HepG2 (cell line): ENCODE data around the gene ARFGEF3. TPM values are rescaled to one million over a fixed set of nuclear protein-coding genes. Genes with fewer than 3 reads are reported as not detected.

ENCODE experiments used
- ATAC-seq: fragments of 200-7000 bp; cut with Tn5 transposase; 3 replicates; pipeline ENCODE4 v1.9.1; 2020; ENCODE audit warnings: mild to moderate bottlenecking, moderate library complexity
- BruUV-seq: library from RNA; stranded (reverse); fragments of 400-500 nt; replicated peaks from 2 replicates; lab custom pipeline; 2021; lab: Mats Ljungman, UMichigan
- CTCF ChIA-PET: fragments of 300-600 bp; formaldehyde crosslinking; extraction: SDS; loops from one replicate; lab custom pipeline; 2021; ENCODE audit warnings: low total read pairs, inconsistent platforms, low intra/inter-chr PET ratio; lab: Yijun Ruan, JAX
- POLR2A ChIA-PET: fragments of 350-600 bp; sonication (Branson Sonifier 250); formaldehyde crosslinking; loops from one replicate; lab custom pipeline; 2020; ENCODE audit warnings: antibody characterized with exemption, inconsistent platforms; lab: Yijun Ruan, JAX
- DNase-seq: peaks from one replicate; pipeline ENCODE4 v3.0.0-alpha.2; 2015; ENCODE audit warnings: low spot score
- FAIRE-seq: peaks from 3 replicates; lab custom pipeline; 2011; peaks lifted over from hg19 to GRCh38; lab: Jason Lieb, UNC
- H2AFZ ChIP-seq: one replicate; pipeline ENCODE4 v1.6.1; 2011; ENCODE audit warnings: low read length, inconsistent platforms
- H3K27ac ChIP-seq: fragments of 300-600 bp; 3 replicates; pipeline ENCODE4 v1.8.0; 2011; ENCODE audit warnings: mixed run types, mild to moderate bottlenecking, mixed read lengths, low read length, inconsistent platforms; ENCODE audit not compliant: insufficient read depth; ENCODE audit errors: extremely low read length
- H3K27me3 ChIP-seq, 2 experiments: fragments of 200-600 bp in 1 of 2; 2 replicates in 1 of 2; 3 replicates in 1 of 2; pipeline versions ENCODE4 v1.6.0 to v1.8.0; 2011; ENCODE audit warnings: low read length in 2 of 2, mild to moderate bottlenecking in 2 of 2, moderate library complexity in 2 of 2, inconsistent platforms in 1 of 2; ENCODE audit not compliant: insufficient read depth in 2 of 2, control insufficient read depth in 1 of 2
- H3K36me3 ChIP-seq, 2 experiments: fragments of 200-600 bp in 1 of 2; replicated peaks in 1 of 2; 2 replicates in 1 of 2; 3 replicates in 1 of 2; pipeline versions ENCODE4 v1.5.1 to v1.8.0; 2011; ENCODE audit warnings: low read length in 2 of 2, inconsistent platforms in 1 of 2; ENCODE audit not compliant: insufficient read depth in 2 of 2, control insufficient read depth in 1 of 2
- H3K4me1 ChIP-seq: 2 replicates; pipeline ENCODE4 v1.5.1; 2012; ENCODE audit warnings: low read length, inconsistent platforms; ENCODE audit not compliant: insufficient read depth
- H3K4me2 ChIP-seq: 2 replicates; pipeline ENCODE4 v1.6.0; 2011; ENCODE audit warnings: low read depth, low read length, inconsistent platforms
- H3K4me3 ChIP-seq, 3 experiments: fragments of 200-600 bp in 1 of 3; sonication (generic), shearing (Covaris generic) in 1 of 3; replicated peaks in 1 of 3; 2 replicates each; pipeline ENCODE4 v1.5.1; 2011 to 2016; ENCODE audit warnings: low read length in 3 of 3, inconsistent platforms in 2 of 3, low read depth in 2 of 3, mild to moderate bottlenecking in 2 of 3, control low read depth in 1 of 3, mixed read lengths in 1 of 3; ENCODE audit not compliant: insufficient read depth in 1 of 3
- H3K79me2 ChIP-seq: one replicate; pipeline ENCODE4 v1.6.1; 2011; ENCODE audit warnings: low read length, inconsistent platforms; ENCODE audit not compliant: insufficient read depth
- H3K9ac ChIP-seq: 2 replicates; pipeline ENCODE4 v1.6.0; 2011; ENCODE audit warnings: mild to moderate bottlenecking, low read depth, low read length, inconsistent platforms; ENCODE audit not compliant: insufficient read depth
- H3K9me3 ChIP-seq: 2 replicates; pipeline ENCODE4 v1.5.1; 2012; ENCODE audit warnings: mild to moderate bottlenecking, low read length
- H4K20me1 ChIP-seq: 2 replicates; pipeline ENCODE4 v1.6.0; 2011; ENCODE audit warnings: inconsistent platforms, mild to moderate bottlenecking, low read length, moderate library complexity; ENCODE audit not compliant: insufficient read depth
- CHD4 ChIP-seq: fragments of 200-600 bp; sonication (generic); IDR thresholded peaks from 2 replicates; pipeline ENCODE4 v1.7.0; 2017; ENCODE audit warnings: mild to moderate bottlenecking, low read length, borderline replicate concordance
- DPF2 ChIP-seq: sonication (generic); formaldehyde crosslinking; IDR thresholded peaks from 2 replicates; pipeline ENCODE4 v1.4.0; 2020; ENCODE audit warnings: mild to moderate bottlenecking, low read depth, missing genetic modification reagents, borderline replicate concordance
- E2F1 ChIP-seq: sonication (generic); formaldehyde crosslinking; IDR thresholded peaks from 2 replicates; pipeline ENCODE4 v1.5.0; 2020; ENCODE audit warnings: missing genetic modification reagents
- HDAC6 ChIP-seq: fragments of 200-600 bp; sonication (generic); IDR thresholded peaks from 2 replicates; pipeline ENCODE4 v1.7.0; 2017; ENCODE audit warnings: mild to moderate bottlenecking, antibody characterized with exemption, low read length, low read depth
- HOXD1 ChIP-seq: sonication (generic); formaldehyde crosslinking; IDR thresholded peaks from 2 replicates; pipeline ENCODE4 v1.5.0; 2020; ENCODE audit warnings: missing genetic modification reagents
- KDM3A ChIP-seq: IDR thresholded peaks from 2 replicates; pipeline ENCODE4 v1.6.1; 2018; ENCODE audit warnings: low read depth, missing compliant biosample characterization
- POLR2AphosphoS5 ChIP-seq: IDR thresholded peaks from 2 replicates; pipeline ENCODE4 v1.6.1; 2012; ENCODE audit warnings: low read depth, low read length
- RARA ChIP-seq: IDR thresholded peaks from 2 replicates; pipeline ENCODE4 v1.6.1; 2016; ENCODE audit warnings: missing genetic modification reagents, missing compliant biosample characterization
- TCF7 ChIP-seq: sonication (generic); IDR thresholded peaks from 2 replicates; pipeline ENCODE4 v1.6.1; 2016; ENCODE audit warnings: antibody characterized with exemption, low read depth
- ZNF207 ChIP-seq: fragments of 450-650 bp; IDR thresholded peaks from 2 replicates; pipeline ENCODE4 v1.6.1; 2016; ENCODE audit warnings: antibody characterized with exemption, borderline replicate concordance
- ZNF280B ChIP-seq: sonication (generic); formaldehyde crosslinking; IDR thresholded peaks from 2 replicates; pipeline ENCODE4 v1.5.0; 2020; ENCODE audit warnings: missing genetic modification reagents, mild to moderate bottlenecking, borderline replicate concordance
- ZNF580 ChIP-seq: IDR thresholded peaks from 2 replicates; pipeline ENCODE4 v1.6.1; 2016; ENCODE audit warnings: low read depth, borderline replicate concordance
- ZNF678 ChIP-seq: sonication (generic); formaldehyde crosslinking; IDR thresholded peaks from 2 replicates; pipeline ENCODE4 v1.4.0; 2020; ENCODE audit warnings: mild to moderate bottlenecking, missing genetic modification reagents
- ZSCAN22 ChIP-seq: sonication (generic); formaldehyde crosslinking; IDR thresholded peaks from 2 replicates; pipeline ENCODE4 v1.4.0; 2020; ENCODE audit warnings: mild to moderate bottlenecking, missing genetic modification reagents
- WGBS: methylation state at CpG from one replicate; pipeline ENCODE4 v1.1.6; 2017; ENCODE audit warnings: low lambda C conversion rate; 5-methylcytosine and 5-hydroxymethylcytosine counted together
- in situ Hi-C: cut with HindIII; loops from 2 replicates; pipeline ENCODE4 v1.10.0; 2017; ENCODE audit warnings: low pct_unique_long_range_greater_than_20kb; ENCODE audit not compliant: extremely low pct_ligation_motif_present
- intact Hi-C: fragments of 100-400 bp; cut with micrococcal nuclease; formaldehyde crosslinking; loops from one replicate; pipeline ENCODE4 v1.10.0; 2022; ENCODE audit not compliant: unreplicated experiment
- polyA plus RNA-seq, 8 experiments: library from polyadenylated mRNA; depleted of rRNA in 3 of 8; stranded (reverse) in 7 of 8; unstranded in 1 of 8; fragments of >200 nt; fragmentation: Illumina TruSeq in 4 of 8; extraction: Trizol in 4 of 8; gene quantifications; 2 replicates each; pipeline versions ENCODE4 v1.2.1 to v1.2.3, GENCODE V29; 2011 to 2016; ENCODE audit warnings: low read depth in 4 of 8, missing spikeins in 1 of 8, mixed read lengths in 1 of 8; ENCODE audit not compliant: insufficient read depth in 1 of 8
- total RNA-seq, 5 experiments: library from RNA; depleted of rRNA; stranded (reverse); fragments of >200 nt; fragmentation: Illumina TruSeq; extraction: Trizol; gene quantifications; 2 replicates each; pipeline ENCODE4 v1.2.3, GENCODE V29; 2016; ENCODE audit warnings: low read depth in 1 of 5

Gene ARFGEF3
- total and polyA plus RNA-seq, 2 of the 13 experiments (the other 11 are each of a cell fraction or from before 2014, with no cell fraction given) = 0.60 to 2.6 TPM

- H3K4me1 ChIP-seq = no peaks in the 10 kb centered on the region
- in situ Hi-C loops (no loop called here), intact Hi-C loops (no loop called here)
- no peak overlapping the region for H3K4me2 ChIP-seq
- no peak overlapping the region for H3K9ac ChIP-seq
- 85% methylated on average over 1 of the region's 1 CpG for WGBS
- H3K79me2 ChIP-seq = no peaks in the 10 kb centered on the region
- no peak overlapping the region for H3K27ac ChIP-seq
- no peak overlapping the region for H2AFZ ChIP-seq
- TF ChIP-seq HDAC6 = no peak
- TF ChIP-seq ZNF207 = no peak
- TF ChIP-seq DPF2 (CRISPR knock-in tag) = no peak
- no peak for TF ChIP-seq ZSCAN22 (CRISPR knock-in tag)
- no peak for TF ChIP-seq HOXD1 (CRISPR knock-in tag)
- no peak for TF ChIP-seq ZNF580
- TF ChIP-seq E2F1 (CRISPR knock-in tag) = no peak
- no peak for TF ChIP-seq ZNF280B (CRISPR knock-in tag)
- no peak for TF ChIP-seq CHD4
- no peak for TF ChIP-seq POLR2AphosphoS5
- no peak for TF ChIP-seq ZNF678 (CRISPR knock-in tag)
- TF ChIP-seq TCF7 = no peak
- no peak for TF ChIP-seq KDM3A (CRISPR knock-in tag)
- TF ChIP-seq RARA (CRISPR knock-in tag) = no peak
- ChIA-PET CTCF (no interaction called here), POLR2A (no interaction called here)
- H3K27me3 ChIP-seq = no peaks in the 10 kb centered on the region; a peak in 1 of 5 replicates
- no peaks in the 10 kb centered on the region for H4K20me1 ChIP-seq
- ATAC-seq = no peak
- no peak for FAIRE-seq
- no peaks in the 10 kb centered on the region for H3K9me3 ChIP-seq
- no peak overlapping the region for H3K4me3 ChIP-seq
- BruUV-seq = no TSS peak
- DNase-seq = no peak
- H3K36me3 ChIP-seq = no peaks in the 10 kb centered on the region
Measured at GRCh38 chr6:138307352-138307751, 145.6 kb downstream of the ARFGEF3 start.
